22Rv1 (cell line): ENCODE measurements around the gene KCNIP1.

ENCODE experiments used
- H3K27ac ChIP-seq: fragments of 450-650 bp; 2 replicates; pipeline ENCODE4 v1.5.1; 2017
- ZFX ChIP-seq: fragments of 450-650 bp; IDR thresholded peaks from 2 replicates; pipeline ENCODE4 v1.6.1; 2017; ENCODE audit warnings: antibody characterized with exemption, borderline replicate concordance
- TF ChIP-seq, protein P1 (sequence below): fragments of 450-650 bp; IDR thresholded peaks from 2 replicates; pipeline ENCODE4 v1.5.1; 2017; ENCODE audit warnings: mild to moderate bottlenecking

The KCNIP1 gene

DNA sequence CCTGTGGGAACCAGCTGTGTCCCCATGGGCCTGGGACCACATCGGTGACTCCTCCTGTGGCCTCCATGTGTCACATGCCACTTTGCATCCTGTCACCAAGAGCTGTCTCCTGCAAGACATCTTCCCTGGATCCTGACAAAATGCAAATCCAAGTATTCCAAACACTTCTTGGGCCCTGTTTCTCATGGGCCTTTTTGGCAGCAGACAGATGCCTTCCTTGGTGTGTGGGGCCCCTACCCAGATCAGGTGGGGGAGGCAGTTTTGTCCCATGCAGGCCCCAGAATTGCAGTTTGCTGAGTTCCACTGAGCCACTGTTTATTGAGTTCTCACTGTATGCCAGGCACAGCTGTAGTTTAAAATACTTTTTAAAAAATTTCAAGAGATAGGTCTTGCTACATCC lies 217.2 kb downstream of the KCNIP1 start:
- TF ChIP-seq, protein P1, sequence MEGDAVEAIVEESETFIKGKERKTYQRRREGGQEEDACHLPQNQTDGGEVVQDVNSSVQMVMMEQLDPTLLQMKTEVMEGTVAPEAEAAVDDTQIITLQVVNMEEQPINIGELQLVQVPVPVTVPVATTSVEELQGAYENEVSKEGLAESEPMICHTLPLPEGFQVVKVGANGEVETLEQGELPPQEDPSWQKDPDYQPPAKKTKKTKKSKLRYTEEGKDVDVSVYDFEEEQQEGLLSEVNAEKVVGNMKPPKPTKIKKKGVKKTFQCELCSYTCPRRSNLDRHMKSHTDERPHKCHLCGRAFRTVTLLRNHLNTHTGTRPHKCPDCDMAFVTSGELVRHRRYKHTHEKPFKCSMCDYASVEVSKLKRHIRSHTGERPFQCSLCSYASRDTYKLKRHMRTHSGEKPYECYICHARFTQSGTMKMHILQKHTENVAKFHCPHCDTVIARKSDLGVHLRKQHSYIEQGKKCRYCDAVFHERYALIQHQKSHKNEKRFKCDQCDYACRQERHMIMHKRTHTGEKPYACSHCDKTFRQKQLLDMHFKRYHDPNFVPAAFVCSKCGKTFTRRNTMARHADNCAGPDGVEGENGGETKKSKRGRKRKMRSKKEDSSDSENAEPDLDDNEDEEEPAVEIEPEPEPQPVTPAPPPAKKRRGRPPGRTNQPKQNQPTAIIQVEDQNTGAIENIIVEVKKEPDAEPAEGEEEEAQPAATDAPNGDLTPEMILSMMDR, result no peak
- TF ChIP-seq ZFX, result no peak
- no peak overlapping the region for H3K27ac ChIP-seq

DNA sequence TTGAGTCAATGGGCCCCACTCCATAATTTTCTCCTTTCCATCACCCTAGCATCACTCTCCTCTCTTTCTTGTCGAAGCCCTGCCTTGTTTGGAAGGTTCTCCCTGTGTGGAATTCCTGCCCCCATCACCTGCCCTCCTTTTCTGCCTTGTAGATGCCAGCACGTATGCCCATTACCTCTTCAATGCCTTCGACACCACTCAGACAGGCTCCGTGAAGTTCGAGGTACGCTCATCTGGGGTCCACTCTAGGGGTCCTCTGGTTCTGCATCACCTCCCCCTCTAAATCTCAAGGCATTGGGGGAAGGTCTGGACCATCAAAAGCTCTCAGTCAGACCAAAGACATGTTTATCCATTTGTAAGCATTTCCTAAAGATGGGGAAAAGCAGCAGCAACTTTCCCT lies 217.9 kb downstream of the KCNIP1 start:
- TF ChIP-seq ZFX, result no peak
- TF ChIP-seq, protein P1, result no peak
- no peak overlapping the region for H3K27ac ChIP-seq

DNA sequence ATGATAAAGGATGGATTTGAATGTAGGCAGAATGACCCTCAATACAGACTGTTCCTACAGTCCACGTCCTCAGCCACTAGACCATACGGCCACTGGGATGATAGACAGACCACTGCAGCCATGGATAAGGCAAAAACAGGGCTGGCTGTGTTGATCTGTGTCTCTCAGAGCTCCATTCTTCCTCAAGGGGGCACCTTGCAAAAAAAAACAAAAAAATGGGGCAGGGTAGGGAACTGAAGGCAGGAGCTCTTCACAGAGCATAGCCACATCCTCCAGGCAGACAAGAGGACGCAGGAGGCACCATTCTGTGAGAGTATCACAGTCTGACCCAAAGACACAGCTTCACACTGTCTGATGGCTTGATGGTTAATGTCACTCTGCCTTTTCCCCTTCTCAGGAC lies 218.5 kb downstream of the KCNIP1 start:
- TF ChIP-seq, protein P1, result no peak
- no peak for TF ChIP-seq ZFX
- no peak overlapping the region for H3K27ac ChIP-seq

DNA sequence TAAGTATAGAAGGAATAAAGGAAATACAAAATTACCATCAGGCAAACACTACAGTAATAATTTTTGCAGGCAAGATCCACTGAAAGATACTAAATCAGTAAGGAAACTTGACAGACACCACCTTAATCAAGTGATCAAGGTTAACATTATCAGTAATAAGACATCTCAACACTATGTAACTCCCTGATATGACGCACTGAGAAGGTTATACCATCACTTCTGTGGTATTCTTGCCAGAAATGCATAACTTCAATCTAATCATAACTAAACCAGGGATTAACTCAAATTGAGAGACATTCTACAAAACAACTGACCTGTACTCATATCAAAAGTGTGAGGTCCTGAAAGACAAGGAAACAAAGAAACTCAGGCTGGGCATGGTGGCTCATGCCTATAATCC lies 227.2 kb downstream of the KCNIP1 start:
- H3K27ac ChIP-seq, result no peak overlapping the region
- no peak for TF ChIP-seq ZFX
- TF ChIP-seq, protein P1, result no peak

DNA sequence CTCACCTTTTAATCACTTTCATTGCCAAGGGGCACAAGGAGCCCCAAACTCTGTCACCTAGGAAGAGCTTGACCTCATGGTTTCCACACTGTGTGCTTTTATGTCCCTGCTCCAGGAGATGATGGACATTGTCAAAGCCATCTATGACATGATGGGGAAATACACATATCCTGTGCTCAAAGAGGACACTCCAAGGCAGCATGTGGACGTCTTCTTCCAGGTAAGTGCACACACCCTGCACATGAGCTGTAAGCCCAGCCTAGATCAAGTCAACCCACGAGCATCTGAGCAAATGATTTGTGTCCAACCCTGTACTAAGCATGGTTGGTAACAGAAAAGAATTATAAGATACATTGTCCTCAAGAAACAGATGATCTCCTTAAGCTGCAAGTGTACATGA lies 228.9 kb downstream of the KCNIP1 start:
- no peak overlapping the region for H3K27ac ChIP-seq
- TF ChIP-seq ZFX, result no peak
- TF ChIP-seq, protein P1, result no peak

DNA sequence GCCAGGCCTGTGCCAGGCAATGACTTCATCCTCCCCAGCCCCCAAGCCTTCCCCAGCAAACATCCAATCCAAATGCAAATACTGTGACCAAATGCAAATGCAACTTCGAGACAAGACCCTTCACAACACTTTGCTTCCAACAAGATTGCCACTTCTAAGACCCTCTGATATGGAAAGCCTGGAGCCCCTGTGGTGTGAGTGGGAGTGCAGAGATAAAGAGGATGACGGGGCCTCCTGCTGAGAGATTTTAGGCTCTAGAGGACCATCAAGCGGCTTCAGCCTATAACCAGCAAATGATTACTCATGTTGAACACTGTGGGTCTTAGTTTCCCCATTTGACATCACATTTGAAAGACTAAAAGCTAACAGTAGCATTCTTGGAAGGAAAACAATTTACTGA lies 233.1 kb downstream of the KCNIP1 start:
- no peak overlapping the region for H3K27ac ChIP-seq
- TF ChIP-seq, protein P1, result no peak
- TF ChIP-seq ZFX, result no peak

DNA sequence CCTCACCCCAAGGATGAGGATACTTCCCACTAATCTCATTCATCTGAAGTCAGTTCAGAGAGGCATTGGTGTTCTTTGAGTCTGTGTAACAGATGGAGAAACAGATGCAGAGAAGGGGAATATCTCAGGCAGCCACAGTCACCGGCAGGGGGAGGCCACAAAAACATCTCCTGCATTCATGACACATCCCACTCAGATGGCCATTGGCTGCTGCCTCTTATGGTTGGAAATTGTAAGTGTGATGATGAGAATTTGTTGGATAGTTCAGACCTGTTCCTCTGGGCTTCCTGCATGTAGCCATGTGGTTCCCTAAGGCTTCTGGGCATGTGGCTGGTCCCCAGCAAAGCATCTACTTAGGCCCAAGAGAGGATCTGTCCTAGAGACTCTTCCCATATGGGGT lies 233.8 kb downstream of the KCNIP1 start:
- no peak overlapping the region for H3K27ac ChIP-seq
- TF ChIP-seq, protein P1, result no peak
- TF ChIP-seq ZFX, result no peak
